B cell (primary cell): ENCODE data around the gene LRP1.

ENCODE experiments used
- EZH2 ChIP-seq: IDR thresholded peaks from 2 replicates; pipeline ENCODE4 v1.6.1; 2012; ENCODE audit warnings: borderline replicate concordance, low read depth, mild to moderate bottlenecking, moderate library complexity, low read length; ENCODE audit not compliant: insufficient read depth, poor library complexity, severe bottlenecking
- TF ChIP-seq, protein P1 (sequence below): fragments of 200-600 bp; IDR thresholded peaks from one replicate; pipeline ENCODE4 v1.8.0; 2022; ENCODE audit warnings: antibody characterized with exemption, mild to moderate bottlenecking

GRCh38 chr12:57170408-57170807, 42.1 kb downstream of the LRP1 start:
- TF ChIP-seq, protein P1, sequence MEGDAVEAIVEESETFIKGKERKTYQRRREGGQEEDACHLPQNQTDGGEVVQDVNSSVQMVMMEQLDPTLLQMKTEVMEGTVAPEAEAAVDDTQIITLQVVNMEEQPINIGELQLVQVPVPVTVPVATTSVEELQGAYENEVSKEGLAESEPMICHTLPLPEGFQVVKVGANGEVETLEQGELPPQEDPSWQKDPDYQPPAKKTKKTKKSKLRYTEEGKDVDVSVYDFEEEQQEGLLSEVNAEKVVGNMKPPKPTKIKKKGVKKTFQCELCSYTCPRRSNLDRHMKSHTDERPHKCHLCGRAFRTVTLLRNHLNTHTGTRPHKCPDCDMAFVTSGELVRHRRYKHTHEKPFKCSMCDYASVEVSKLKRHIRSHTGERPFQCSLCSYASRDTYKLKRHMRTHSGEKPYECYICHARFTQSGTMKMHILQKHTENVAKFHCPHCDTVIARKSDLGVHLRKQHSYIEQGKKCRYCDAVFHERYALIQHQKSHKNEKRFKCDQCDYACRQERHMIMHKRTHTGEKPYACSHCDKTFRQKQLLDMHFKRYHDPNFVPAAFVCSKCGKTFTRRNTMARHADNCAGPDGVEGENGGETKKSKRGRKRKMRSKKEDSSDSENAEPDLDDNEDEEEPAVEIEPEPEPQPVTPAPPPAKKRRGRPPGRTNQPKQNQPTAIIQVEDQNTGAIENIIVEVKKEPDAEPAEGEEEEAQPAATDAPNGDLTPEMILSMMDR: no peak
- no peak for TF ChIP-seq EZH2
